Esophagus squamous epithelium (tissue), 5 donors: ENCODE results near the gene PLAC1. TPM values are rescaled to one million over a fixed set of nuclear protein-coding genes. Genes with fewer than 3 reads are reported as not detected.

Source experiments
- DNase-seq: peaks from one replicate; lab custom pipeline; 2025; lab: John Stamatoyannopoulos, UW
- H3K27ac ChIP-seq, 4 donors: fragments of 200-600 bp; sonication (generic); one replicate each; pipeline ENCODE4 v1.5.1; 2016 to 2019; ENCODE audit warnings: mild to moderate bottlenecking in 1 of 4
- H3K27me3 ChIP-seq, 4 donors: fragments of 200-600 bp; sonication (generic); 1 replicate in 3 of 4; 2 replicates in 1 of 4; pipeline versions ENCODE4 v1.5.1 to v1.6.0; 2017 to 2021; ENCODE audit warnings: antibody characterized with exemption in 1 of 4
- H3K36me3 ChIP-seq, 3 donors: fragments of 200-600 bp; sonication (generic); one replicate each; pipeline ENCODE4 v1.5.1; 2016 to 2019
- H3K4me1 ChIP-seq, 3 donors: fragments of 200-600 bp; sonication (generic); one replicate each; pipeline ENCODE4 v1.5.1; 2017 to 2019
- H3K4me3 ChIP-seq, 4 donors: fragments of 200-600 bp; sonication (generic); 1 replicate in 3 of 4; 2 replicates in 1 of 4; pipeline ENCODE4 v1.5.1; 2016 to 2019; ENCODE audit warnings: mild to moderate bottlenecking in 2 of 4, moderate library complexity in 1 of 4
- H3K9me3 ChIP-seq, 3 donors: fragments of 200-600 bp; sonication (generic); one replicate each; pipeline ENCODE4 v1.5.1; 2016 to 2019
- CTCF ChIP-seq, 6 experiments: fragments of 450-650 bp in 4 of 6; fragments of 200-600 bp in 2 of 6; sonication (generic) in 2 of 6; IDR thresholded peaks; one replicate each; pipeline ENCODE4 v1.5.1; 2016 to 2019; ENCODE audit warnings: antibody characterized with exemption in 6 of 6, mild to moderate bottlenecking in 4 of 6, moderate library complexity in 4 of 6
- POLR2A ChIP-seq, 4 donors: fragments of 450-650 bp; IDR thresholded peaks; one replicate each; pipeline ENCODE4 v1.6.1; 2017; ENCODE audit warnings: antibody characterized with exemption in 4 of 4, mild to moderate bottlenecking in 4 of 4, moderate library complexity in 3 of 4
- WGBS, 2 donors: methylation state at CpG; one replicate each; pipeline ENCODE4 v1.1.5; 2018; 5-methylcytosine and 5-hydroxymethylcytosine counted together
- intact Hi-C: fragments of 100-400 bp; cut with DNase I; formaldehyde crosslinking; loops from one replicate; pipeline ENCODE4 v1.15.0; 2022
- total RNA-seq, 4 donors: library from RNA; depleted of rRNA; stranded (reverse); fragments of >200 nt; gene quantifications; one replicate each; pipeline ENCODE4 v1.1.0, GENCODE V29; 2016
- donor health status: DM: yes; HTN: yes; CAD: no.

Gene PLAC1
- total RNA-seq, 4 donors from 2014 or later = 0.38 TPM; not detected in 3

GRCh38 chrX:134600714-134601113 is 57.6 kb downstream of the PLAC1 start:
- no peak for DNase-seq
- WGBS, 2 donors = 15 to 28% methylated on average over 2 of the region's 2 CpGs
- H3K4me3 ChIP-seq = no peak overlapping the region
- TF ChIP-seq POLR2A (IDR thresholded peaks at IDR 0.05) = no peak
- TF ChIP-seq CTCF (IDR thresholded peaks at IDR 0.05) = no peak
- peaks cover 0 to 3% (median 0%) of the 10 kb centered on the region in 3 donors for H3K4me1 ChIP-seq
- intact Hi-C loops = no loop called here
- no peak overlapping the region for H3K27ac ChIP-seq
- no peaks in the 10 kb centered on the region for H3K9me3 ChIP-seq
- no peaks in the 10 kb centered on the region for H3K27me3 ChIP-seq
- no peaks in the 10 kb centered on the region for H3K36me3 ChIP-seq

DNA sequence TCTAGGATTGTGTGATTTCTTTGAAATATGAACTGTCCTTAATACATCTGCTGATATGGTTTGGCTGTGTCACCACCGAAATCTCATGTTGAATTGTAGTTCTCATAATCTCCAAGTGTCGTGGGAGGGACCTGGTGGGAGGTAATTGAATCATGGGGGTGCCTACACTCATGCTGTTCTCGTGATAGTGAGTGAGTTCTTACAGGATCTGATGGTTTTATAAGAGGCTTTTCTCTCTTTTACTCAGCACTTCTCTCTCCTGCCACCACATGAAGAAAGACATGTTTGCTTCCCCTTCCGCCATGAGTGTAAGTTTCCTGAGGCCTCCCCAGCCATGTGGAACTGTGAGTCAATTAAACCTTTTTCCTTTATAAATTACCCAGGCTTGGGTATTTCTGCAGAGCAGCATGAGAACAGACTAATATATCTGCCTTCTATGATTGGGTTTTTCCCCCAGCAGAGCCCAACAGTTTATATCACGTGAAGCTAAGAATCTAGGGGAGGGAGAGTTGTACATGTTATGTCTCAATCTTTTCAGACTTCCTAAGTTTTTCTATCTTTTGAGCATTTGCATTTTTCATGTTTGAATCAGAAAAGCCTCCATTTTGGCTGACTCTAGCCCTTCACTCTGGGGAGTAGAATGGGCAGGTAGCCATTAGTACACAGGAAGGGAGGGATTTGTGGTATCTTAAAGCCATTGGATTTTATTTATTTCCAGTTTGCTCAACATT is 58.9 kb downstream of the PLAC1 start:
- H3K36me3 ChIP-seq = no peaks in the 10 kb centered on the region
- no peaks in the 10 kb centered on the region for H3K9me3 ChIP-seq
- no peak overlapping the region for H3K27ac ChIP-seq
- H3K4me1 ChIP-seq = no peaks in the 10 kb centered on the region
- intact Hi-C loops = no loop called here
- DNase-seq = no peak
- TF ChIP-seq POLR2A (IDR thresholded peaks at IDR 0.05) (no peak), CTCF (IDR thresholded peaks at IDR 0.05) (no peak)
- no peaks in the 10 kb centered on the region for H3K27me3 ChIP-seq
- no peak overlapping the region for H3K4me3 ChIP-seq
- WGBS, 2 donors = 53 to 54% methylated on average over 3 to 5 of the region's 5 CpGs

GRCh38 chrX:134592303-134592702 is 66.0 kb downstream of the PLAC1 start:
- Histone ChIP-seq H3K27me3 (no peaks in the 10 kb centered on the region), H3K36me3 (no peaks in the 10 kb centered on the region), H3K4me3 (no peak overlapping the region), H3K4me1 (no peaks in the 10 kb centered on the region), H3K27ac (no peak overlapping the region), H3K9me3 (no peaks in the 10 kb centered on the region)
- no peak for DNase-seq
- intact Hi-C loops = no loop called here
- TF ChIP-seq CTCF (IDR thresholded peaks at IDR 0.05) (no peak), POLR2A (IDR thresholded peaks at IDR 0.05) (no peak)

- intact Hi-C loops = no loop called here
- no peaks in the 10 kb centered on the region for H3K9me3 ChIP-seq
- no peaks in the 10 kb centered on the region for H3K4me1 ChIP-seq
- no peaks in the 10 kb centered on the region for H3K27me3 ChIP-seq
- no peaks in the 10 kb centered on the region for H3K36me3 ChIP-seq
- H3K27ac ChIP-seq = no peak overlapping the region
- 58 to 63% methylated on average over 2 of the region's 2 CpGs for WGBS, 2 donors
- no peak for DNase-seq
- no peak for TF ChIP-seq POLR2A (IDR thresholded peaks at IDR 0.05)
- TF ChIP-seq CTCF (IDR thresholded peaks at IDR 0.05) = no peak
- no peak overlapping the region for H3K4me3 ChIP-seq
These were observed 66.8 kb downstream of the PLAC1 start for GRCh38 chrX:134591502-134591901.

- no peak for DNase-seq
- TF ChIP-seq CTCF (IDR thresholded peaks at IDR 0.05) (no peak), POLR2A (IDR thresholded peaks at IDR 0.05) (no peak)
- 60 to 66% methylated on average over 2 to 3 of the region's 3 CpGs for WGBS, 2 donors
- Histone ChIP-seq H3K9me3 (no peaks in the 10 kb centered on the region), H3K27me3 (no peaks in the 10 kb centered on the region), H3K36me3 (no peaks in the 10 kb centered on the region), H3K27ac (no peak overlapping the region), H3K4me1 (no peaks in the 10 kb centered on the region), H3K4me3 (no peak overlapping the region)
- intact Hi-C loops = no loop called here
These were observed 69.5 kb downstream of the PLAC1 start for GRCh38 chrX:134588806-134589205.
